NK-92 (cell line): ENCODE measurements around the gene ART5.
"Not testable (repeated sequence)": the region's sequence is repeated elsewhere in the genome, so short reads cannot be mapped to it uniquely, and the experiment has no call there.

ENCODE experiments used
- DNase-seq: peaks from one replicate; lab custom pipeline; 2025; ENCODE audit not compliant: unreplicated experiment; lab: John Stamatoyannopoulos, UW

The ART5 gene

GRCh38 chr11:3658252-3658651 lies 16.5 kb upstream of the ART5 start:
- no peak for DNase-seq

- not testable (repeated sequence) for DNase-seq
These were observed 15.5 kb upstream of the ART5 start for GRCh38 chr11:3657331-3657730.

- no peak for DNase-seq
These were observed 13.8 kb upstream of the ART5 start for GRCh38 chr11:3655547-3655946.

GRCh38 chr11:3652514-3652913 lies 10.7 kb upstream of the ART5 start:
- not testable (repeated sequence) for DNase-seq

- not testable (repeated sequence) for DNase-seq
These were observed 7.6 kb upstream of the ART5 start for GRCh38 chr11:3649374-3649773.

GRCh38 chr11:3648843-3649242 lies 7.1 kb upstream of the ART5 start:
- DNase-seq, result not testable (repeated sequence)

- no peak for DNase-seq
These were observed 3.8 kb upstream of the ART5 start for GRCh38 chr11:3645552-3645951.

GRCh38 chr11:3644817-3645235 lies 3.0 kb upstream of the ART5 start, which contains the start of gene ART1:
Gene ART1 (plus strand): TSS chr11:3645128. CDS start chr11:3659214, 14,086 bp downstream.
- no peak for DNase-seq

- DNase-seq, result not testable (repeated sequence)
These were observed 1.3 kb upstream of the ART5 start for GRCh38 chr11:3643102-3643546.

- DNase-seq, result no peak
These were observed 519 bp upstream of the ART5 start for GRCh38 chr11:3642071-3642951.

GRCh38 chr11:3641191-3641590 lies 601 bp downstream of the ART5 start:
- no peak for DNase-seq

- no peak for DNase-seq
These were observed 2.0 kb downstream of the ART5 start for GRCh38 chr11:3639841-3640240.

- DNase-seq, result no peak
These were observed 3.3 kb downstream of the ART5 start for GRCh38 chr11:3638513-3638912.

- DNase-seq, result no peak
These were observed 4.6 kb downstream of the ART5 start for GRCh38 chr11:3637201-3637600.

- DNase-seq, result no peak
These were observed 6.0 kb downstream of the ART5 start for GRCh38 chr11:3635641-3636375.

GRCh38 chr11:3632070-3632660 lies 9.6 kb downstream of the ART5 start:
- DNase-seq, result no peak

- no peak for DNase-seq
These were observed 10.5 kb downstream of the ART5 start for GRCh38 chr11:3631331-3631730.

GRCh38 chr11:3627291-3627690 lies 14.5 kb downstream of the ART5 start:
- DNase-seq, result no peak

GRCh38 chr11:3626250-3626960 lies 15.4 kb downstream of the ART5 start:
- no peak for DNase-seq

- DNase-seq, result no peak
These were observed 17.9 kb downstream of the ART5 start for GRCh38 chr11:3623767-3624458.
